GM12878 (cell line): ENCODE results near the gene PIF1.
"Not testable (repeated sequence)": the region's sequence is repeated elsewhere in the genome, so short reads cannot be mapped to it uniquely, and the experiment has no call there.

Experiments
- ETV6 ChIP-seq, 2 experiments: fragments of 450-650 bp in 1 of 2; IDR thresholded peaks in 1 of 2; conservative IDR thresholded peaks in 1 of 2; 2 replicates each; pipeline ENCODE4 v1.6.1; 2014; ENCODE audit warnings: antibody characterized with exemption in 1 of 2, borderline replicate concordance in 1 of 2, low read depth in 1 of 2, mild to moderate bottlenecking in 1 of 2, moderate library complexity in 1 of 2
- NFXL1 ChIP-seq: fragments of 450-650 bp; IDR thresholded peaks from 2 replicates; pipeline ENCODE4 v1.6.1; 2017; ENCODE audit warnings: antibody characterized with exemption, mild to moderate bottlenecking, borderline replicate concordance
- POLR2A ChIP-seq: IDR thresholded peaks from 2 replicates; pipeline ENCODE4 v1.6.1; 2011; ENCODE audit warnings: low read depth, mild to moderate bottlenecking, low read length
- POLR2AphosphoS5 ChIP-seq: IDR thresholded peaks from 2 replicates; pipeline ENCODE4 v1.6.1; 2011; ENCODE audit warnings: mild to moderate bottlenecking, low read length, inconsistent platforms
- RAD21 ChIP-seq: IDR thresholded peaks from 2 replicates; pipeline ENCODE4 v1.6.1; 2011; ENCODE audit warnings: mild to moderate bottlenecking, low read depth, low read length, moderate library complexity; ENCODE audit not compliant: insufficient read depth
- TBL1XR1 ChIP-seq: IDR thresholded peaks from 2 replicates; pipeline ENCODE4 v1.6.1; 2012; ENCODE audit warnings: low read depth, low read length, improper control_type of control experiment
- TF ChIP-seq, protein P1 (sequence below), 3 experiments: IDR thresholded peaks in 2 of 3; conservative IDR thresholded peaks in 1 of 3; 2 replicates each; pipeline ENCODE4 v1.5.1; 2011; ENCODE audit warnings: low read depth in 3 of 3, low read length in 3 of 3, mild to moderate bottlenecking in 3 of 3, control low read depth in 2 of 3, moderate library complexity in 2 of 3, inconsistent platforms in 1 of 3, mixed read lengths in 1 of 3; ENCODE audit not compliant: control insufficient read depth in 2 of 3, insufficient read depth in 1 of 3; ENCODE audit errors: extremely low read depth in 1 of 3

DNA sequence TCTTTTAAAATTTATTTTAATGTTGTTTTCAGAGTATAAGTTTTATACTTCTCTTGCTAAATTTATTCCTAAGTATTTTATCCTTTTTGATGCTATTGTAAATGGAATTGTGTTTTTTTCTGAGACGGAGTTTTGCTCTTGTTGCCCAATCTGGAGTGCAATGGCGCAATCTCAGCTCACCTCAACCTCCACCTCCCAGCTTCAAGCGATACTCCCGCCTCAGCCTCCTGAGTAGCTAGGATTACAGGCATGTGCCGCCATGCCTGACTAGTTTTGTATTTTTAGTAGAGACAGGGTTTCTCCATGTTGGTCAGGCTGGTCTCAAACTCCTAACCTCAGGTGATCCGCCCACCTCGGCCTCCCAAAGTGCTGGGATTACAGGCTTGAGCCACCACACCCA is 30.1 kb downstream of the PIF1 start:
- TF ChIP-seq, protein P1, sequence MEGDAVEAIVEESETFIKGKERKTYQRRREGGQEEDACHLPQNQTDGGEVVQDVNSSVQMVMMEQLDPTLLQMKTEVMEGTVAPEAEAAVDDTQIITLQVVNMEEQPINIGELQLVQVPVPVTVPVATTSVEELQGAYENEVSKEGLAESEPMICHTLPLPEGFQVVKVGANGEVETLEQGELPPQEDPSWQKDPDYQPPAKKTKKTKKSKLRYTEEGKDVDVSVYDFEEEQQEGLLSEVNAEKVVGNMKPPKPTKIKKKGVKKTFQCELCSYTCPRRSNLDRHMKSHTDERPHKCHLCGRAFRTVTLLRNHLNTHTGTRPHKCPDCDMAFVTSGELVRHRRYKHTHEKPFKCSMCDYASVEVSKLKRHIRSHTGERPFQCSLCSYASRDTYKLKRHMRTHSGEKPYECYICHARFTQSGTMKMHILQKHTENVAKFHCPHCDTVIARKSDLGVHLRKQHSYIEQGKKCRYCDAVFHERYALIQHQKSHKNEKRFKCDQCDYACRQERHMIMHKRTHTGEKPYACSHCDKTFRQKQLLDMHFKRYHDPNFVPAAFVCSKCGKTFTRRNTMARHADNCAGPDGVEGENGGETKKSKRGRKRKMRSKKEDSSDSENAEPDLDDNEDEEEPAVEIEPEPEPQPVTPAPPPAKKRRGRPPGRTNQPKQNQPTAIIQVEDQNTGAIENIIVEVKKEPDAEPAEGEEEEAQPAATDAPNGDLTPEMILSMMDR (IDR thresholded peaks at IDR 0.05 in 2 of 3, conservative IDR thresholded peaks at IDR 0.05 in 1 of 3; ENCODE audit: control insufficient read depth in 2 of 3, extremely low read depth in 1 of 3, insufficient read depth in 1 of 3, low read depth in 3 of 3, low read length in 3 of 3), result not testable (repeated sequence)
- not testable (repeated sequence) for TF ChIP-seq POLR2A; ETV6 (conservative IDR thresholded peaks at IDR 0.05 in 1 of 2, IDR thresholded peaks at IDR 0.05 in 1 of 2; ENCODE audit: borderline replicate concordance in 1 of 2, low read depth in 1 of 2); NFXL1; POLR2AphosphoS5; RAD21; TBL1XR1
